ENCODE measurements around the gene RBMX2.
"Not testable (repeated sequence)": the region's sequence is repeated elsewhere in the genome, so short reads cannot be mapped to it uniquely, and the experiment has no call there.

RBMX2 gene

GRCh38 chrX:130401415-130402207 lies at the start of gene RBMX2:
TSS of gene RBMX2 (plus strand) at chrX:130401987. CDS start at chrX:130402033, 46 bp downstream.
- DNase-seq (ENCODE audit: low read depth), result peak; percentile 54

GRCh38 chrX:130352050-130352449 lies 49.7 kb upstream of the RBMX2 start:
- DNase-seq (ENCODE audit: low read depth), result not testable (repeated sequence)

- no peak for DNase-seq (ENCODE audit: low read depth)
Measured at GRCh38 chrX:130376077-130376476, 25.7 kb upstream of the RBMX2 start.

GRCh38 chrX:130378024-130378669 lies 23.6 kb upstream of the RBMX2 start:
- no peak for DNase-seq (ENCODE audit: low read depth)

- no peak for DNase-seq (ENCODE audit: low read depth)
Measured at GRCh38 chrX:130385520-130385919, 16.3 kb upstream of the RBMX2 start, which contains the start of gene GPR119. TSS of gene GPR119 (minus strand) at chrX:130385674. CDS start at chrX:130385447, 227 bp downstream.

- no peak for DNase-seq (ENCODE audit: low read depth)
Measured at GRCh38 chrX:130386408-130386808, 15.4 kb upstream of the RBMX2 start.

GRCh38 chrX:130393451-130394074 lies 8.2 kb upstream of the RBMX2 start:
- DNase-seq (ENCODE audit: low read depth), result no peak

GRCh38 chrX:130395341-130395740 lies 6.4 kb upstream of the RBMX2 start:
- DNase-seq (ENCODE audit: low read depth), result no peak

- DNase-seq (ENCODE audit: low read depth), result no peak
Measured at GRCh38 chrX:130402208-130402684, 459 bp downstream of the RBMX2 start.

GRCh38 chrX:130413415-130413814 lies 11.6 kb downstream of the RBMX2 start:
- DNase-seq (ENCODE audit: low read depth), result no peak

GRCh38 chrX:130414800-130415199 lies 13.0 kb downstream of the RBMX2 start:
- DNase-seq (ENCODE audit: low read depth), result no peak

GRCh38 chrX:130415201-130415600 lies 13.4 kb downstream of the RBMX2 start:
- DNase-seq (ENCODE audit: low read depth), result no peak

- DNase-seq (ENCODE audit: low read depth), result no peak
Measured at GRCh38 chrX:130416785-130417184, 15.0 kb downstream of the RBMX2 start.

- no peak for DNase-seq (ENCODE audit: low read depth)
Measured at GRCh38 chrX:130418066-130418465, 16.3 kb downstream of the RBMX2 start.

GRCh38 chrX:130418740-130419139 lies 17.0 kb downstream of the RBMX2 start:
- DNase-seq (ENCODE audit: low read depth), result no peak

- no peak for DNase-seq (ENCODE audit: low read depth)
Measured at GRCh38 chrX:130419263-130419662, 17.5 kb downstream of the RBMX2 start.

GRCh38 chrX:130426531-130426930 lies 24.7 kb downstream of the RBMX2 start:
- no peak for DNase-seq (ENCODE audit: low read depth)

GRCh38 chrX:130429236-130429635 lies 27.4 kb downstream of the RBMX2 start:
- not testable (repeated sequence) for DNase-seq (ENCODE audit: low read depth)

- no peak for DNase-seq (ENCODE audit: low read depth)
Measured at GRCh38 chrX:130435937-130436336, 34.1 kb downstream of the RBMX2 start.

- not testable (repeated sequence) for DNase-seq (ENCODE audit: low read depth)
Measured at GRCh38 chrX:130437996-130438395, 36.2 kb downstream of the RBMX2 start.

- no peak for DNase-seq (ENCODE audit: low read depth)
Measured at GRCh38 chrX:130443875-130444274, 42.1 kb downstream of the RBMX2 start.

- no peak for DNase-seq (ENCODE audit: low read depth)
Measured at GRCh38 chrX:130444641-130445336, 43.0 kb downstream of the RBMX2 start.

All from stimulated activated CD4-positive, alpha-beta T cell treated with anti-CD3 and anti-CD28 coated beads, Interleukin-2, amount 100 ng/mL, for 4 hours (primary cell).